GM21528 (cell line): Measurements from ENCODE around the gene TMEM38A.

Experiments
- ATAC-seq: cut with Tn5 transposase; IDR thresholded peaks from one replicate; pipeline ENCODE4 v1.9.1; 2021; ENCODE audit warnings: mild to moderate bottlenecking, moderate library complexity; ENCODE audit not compliant: unreplicated experiment, low FRiP score

The TMEM38A gene, protein sequence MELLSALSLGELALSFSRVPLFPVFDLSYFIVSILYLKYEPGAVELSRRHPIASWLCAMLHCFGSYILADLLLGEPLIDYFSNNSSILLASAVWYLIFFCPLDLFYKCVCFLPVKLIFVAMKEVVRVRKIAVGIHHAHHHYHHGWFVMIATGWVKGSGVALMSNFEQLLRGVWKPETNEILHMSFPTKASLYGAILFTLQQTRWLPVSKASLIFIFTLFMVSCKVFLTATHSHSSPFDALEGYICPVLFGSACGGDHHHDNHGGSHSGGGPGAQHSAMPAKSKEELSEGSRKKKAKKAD

GRCh38 chr19:16660763-16661479, at the start of gene TMEM38A:
Gene TMEM38A, plus strand, starts transcription at chr19:16661139. Its CDS starts 79 bp downstream, at chr19:16661218.
- ATAC-seq, result peak; percentile 26

GRCh38 chr19:16612636-16613035, 48.3 kb upstream of the TMEM38A start:
- no peak for ATAC-seq

GRCh38 chr19:16613841-16614240, 47.1 kb upstream of the TMEM38A start:
- no peak for ATAC-seq

GRCh38 chr19:16614941-16615340, 46.0 kb upstream of the TMEM38A start:
- no peak for ATAC-seq

- ATAC-seq, result no peak
These were observed 45.1 kb upstream of the TMEM38A start for GRCh38 chr19:16615808-16616207.

DNA sequence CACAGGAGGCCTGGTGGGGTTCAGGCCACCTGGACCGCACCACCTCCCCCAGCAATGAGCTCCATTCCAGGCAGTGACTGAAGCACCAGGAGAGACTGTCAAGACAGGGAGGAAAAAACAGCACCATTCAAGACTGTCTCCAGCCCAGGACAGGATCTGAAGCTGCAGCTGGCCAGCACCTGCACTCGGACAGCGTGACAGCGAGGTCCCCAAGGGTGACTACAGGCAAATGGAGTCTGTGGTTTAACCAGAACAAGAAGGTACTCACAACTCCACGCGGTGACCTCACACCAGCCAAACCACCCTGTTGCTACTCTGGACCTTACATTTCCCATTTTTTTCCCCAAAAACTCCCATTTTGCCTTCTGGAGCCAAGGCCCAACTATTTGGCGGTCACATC, 42.7 kb upstream of the TMEM38A start:
- ATAC-seq, result no peak

GRCh38 chr19:16619457-16619856, 41.5 kb upstream of the TMEM38A start:
- ATAC-seq, result no peak

GRCh38 chr19:16620018-16620417, 40.9 kb upstream of the TMEM38A start:
- ATAC-seq, result no peak

- no peak for ATAC-seq
These were observed 40.4 kb upstream of the TMEM38A start for GRCh38 chr19:16620584-16620983.

DNA sequence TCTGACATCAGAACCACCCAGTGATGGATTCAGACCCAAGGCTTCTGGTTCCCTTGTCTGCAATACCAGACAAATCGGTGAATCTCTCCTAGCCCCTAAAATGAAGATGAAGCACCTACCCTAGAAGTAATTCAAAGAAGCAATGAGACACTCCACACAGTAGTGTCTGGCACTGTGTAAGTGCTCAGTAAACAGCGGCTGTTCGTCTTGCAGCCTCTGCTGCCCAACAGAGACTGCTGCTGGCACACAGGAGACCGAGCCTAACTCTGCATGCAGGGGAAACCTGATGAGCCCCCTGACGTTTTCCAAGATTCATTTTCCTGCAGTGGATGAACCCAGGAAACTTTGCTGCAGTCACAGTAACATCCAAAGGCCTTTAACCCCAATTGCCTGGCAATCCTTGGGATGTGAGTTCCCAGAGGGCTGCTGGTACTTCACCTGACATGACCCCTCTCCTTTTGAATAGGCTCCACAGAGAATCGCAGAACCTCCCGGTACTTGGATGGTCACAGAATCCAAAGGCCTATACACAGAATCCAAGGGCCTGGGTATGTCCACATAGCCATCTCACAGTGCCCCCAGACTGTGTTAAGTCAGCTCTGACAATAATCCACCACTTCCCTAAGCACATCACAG, 39.7 kb upstream of the TMEM38A start:
- ATAC-seq, result no peak

GRCh38 chr19:16623066-16623465, 37.9 kb upstream of the TMEM38A start:
- no peak for ATAC-seq

DNA sequence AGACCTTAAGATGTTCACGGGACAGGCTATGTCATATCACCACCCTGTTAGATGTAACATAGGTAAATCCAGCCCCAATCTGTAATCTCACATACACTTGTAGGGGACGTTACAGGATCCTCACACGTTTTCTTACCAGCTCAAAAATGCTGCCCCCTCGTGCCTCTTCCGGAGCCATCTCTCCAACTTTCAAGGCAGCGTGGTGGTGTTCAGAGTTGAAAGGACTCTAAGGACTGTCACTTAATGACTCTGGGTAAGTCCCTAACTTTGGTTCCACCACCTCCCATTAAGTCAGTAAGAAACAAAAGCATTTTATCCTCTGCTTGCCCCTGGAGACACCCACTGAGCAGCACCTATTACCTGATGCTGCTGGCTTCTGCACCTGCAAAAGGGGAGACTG, 37.4 kb upstream of the TMEM38A start:
- ATAC-seq, result no peak

- no peak for ATAC-seq
These were observed 36.7 kb upstream of the TMEM38A start for GRCh38 chr19:16624236-16624635.

DNA sequence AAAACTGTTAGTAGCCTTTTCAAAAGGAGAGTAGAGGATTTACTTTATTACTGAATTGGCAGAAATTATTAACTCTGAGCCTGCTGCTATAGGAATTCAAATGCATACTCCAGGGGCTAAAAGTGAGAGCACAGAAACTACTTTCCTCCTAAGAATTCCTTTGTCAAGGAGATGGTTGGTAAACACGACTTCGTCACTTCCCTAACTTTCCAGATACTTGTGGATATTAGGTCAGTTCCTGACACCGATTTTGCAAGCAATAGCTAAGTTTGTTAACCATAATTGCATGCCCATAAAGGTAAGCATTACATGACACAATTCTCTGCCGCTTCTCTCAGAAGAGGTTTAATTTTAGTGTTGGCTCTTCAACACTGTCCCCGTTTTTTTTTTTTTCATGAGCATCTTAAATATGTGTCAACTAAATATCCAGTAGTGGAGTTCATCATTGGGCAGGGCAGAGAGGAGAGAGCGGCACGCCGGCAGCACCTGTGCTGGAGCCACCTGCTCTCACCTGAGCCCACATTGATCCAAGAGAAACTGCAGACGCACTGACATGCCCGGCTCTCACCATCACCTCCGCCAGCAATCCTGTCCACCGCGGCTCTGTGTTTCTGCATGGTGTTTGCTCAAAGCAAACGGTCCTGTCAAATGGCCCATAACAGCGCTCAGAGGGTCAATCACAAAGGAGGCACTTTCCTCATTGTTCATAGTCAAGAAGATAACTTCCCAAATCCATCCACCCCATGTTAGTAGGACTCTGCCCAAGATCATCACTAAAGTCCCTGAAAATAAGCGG, 35.6 kb upstream of the TMEM38A start:
- ATAC-seq, result no peak

DNA sequence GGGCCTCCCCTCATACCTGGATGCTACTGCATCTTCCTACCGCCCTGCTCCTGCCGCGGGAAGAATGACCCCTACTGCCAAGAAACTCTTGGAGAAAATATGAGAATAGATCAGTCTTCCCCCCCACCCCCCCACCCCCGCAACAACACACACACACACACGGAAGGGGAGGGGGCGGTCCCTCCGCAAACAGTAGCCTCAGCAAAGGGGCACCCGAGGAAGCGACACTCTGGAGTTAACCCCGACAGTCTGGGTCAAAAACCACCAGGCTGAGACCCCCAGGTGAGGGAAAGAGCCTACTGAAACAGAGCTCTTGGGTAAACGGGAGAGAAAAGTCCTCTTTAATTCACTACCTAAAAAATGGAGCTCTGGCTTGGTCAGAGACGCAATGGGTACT, 34.1 kb upstream of the TMEM38A start:
- ATAC-seq, result no peak

- ATAC-seq, result peak; percentile 15
These were observed 33.6 kb upstream of the TMEM38A start for GRCh38 chr19:16627193-16627927.

DNA sequence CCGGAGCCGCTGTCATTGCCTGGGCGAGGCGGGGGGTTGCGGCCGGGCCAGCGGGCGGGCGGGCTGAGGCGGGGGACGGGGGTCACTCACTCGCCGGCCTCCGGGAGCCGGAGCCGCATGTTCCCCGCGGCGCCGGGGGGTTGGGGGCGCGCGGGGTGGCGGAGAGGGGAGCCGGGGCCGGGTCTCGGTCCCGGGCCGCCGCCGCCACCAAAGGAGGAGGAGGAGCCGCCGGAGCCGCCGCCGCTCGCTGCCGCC, 33.1 kb upstream of the TMEM38A start:
- no peak for ATAC-seq

- peak; percentile 77 for ATAC-seq
These were observed 32.6 kb upstream of the TMEM38A start, which contains the start of gene MED26 for GRCh38 chr19:16628183-16628983. Gene MED26, minus strand, starts transcription at chr19:16628204. Its CDS starts 261 bp downstream, at chr19:16627943.

DNA sequence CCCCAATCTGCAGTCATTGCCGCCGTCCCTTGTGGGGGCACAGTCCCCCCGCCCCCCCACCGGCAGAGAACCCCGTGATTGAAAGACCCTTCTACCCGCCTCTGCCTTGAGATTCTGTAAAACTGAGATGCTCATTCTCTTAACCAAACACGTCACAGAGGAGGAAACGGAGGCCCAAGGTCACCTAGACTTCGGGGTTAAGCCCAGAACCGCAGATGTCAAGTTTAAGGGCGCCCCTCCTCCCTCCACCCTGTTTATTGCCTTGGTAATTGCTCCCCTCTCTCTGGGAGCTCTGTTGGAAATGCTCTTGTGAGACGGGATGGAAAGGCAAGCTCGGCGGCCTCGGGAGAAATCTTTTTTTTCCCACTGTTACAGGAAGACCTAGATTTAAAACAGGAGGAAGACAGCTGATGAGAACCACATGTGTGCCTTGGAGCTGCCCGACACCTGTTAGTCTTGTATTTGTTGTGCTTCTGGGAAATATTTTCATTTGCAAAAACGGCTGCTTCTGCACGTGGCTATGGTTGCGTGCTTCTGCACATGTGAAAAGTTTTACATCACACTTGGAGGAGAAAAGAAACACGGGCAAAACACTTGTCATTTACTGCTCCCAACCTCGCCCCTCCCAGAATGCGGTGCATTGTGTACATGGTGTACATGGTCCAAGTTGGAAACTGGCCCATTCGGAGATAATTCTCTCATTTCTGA, 31.8 kb upstream of the TMEM38A start:
- ATAC-seq, result no peak
